Progenitor cell of endocrine pancreas (in vitro differentiated cells): ENCODE results near the gene MAFF. TPM values are rescaled to one million over a fixed set of nuclear protein-coding genes. Genes with fewer than 3 reads are reported as not detected.

Experiments
- DNase-seq: peaks from one replicate; pipeline ENCODE4 v3.0.0; 2021; ENCODE audit warnings: low spot score; ENCODE audit not compliant: unreplicated experiment
- H3K27ac Mint-ChIP-seq: 2 replicates; pipeline ENCODE4 v1.8.0; 2021; ENCODE audit warnings: mild to moderate bottlenecking, moderate library complexity, mixed read lengths
- H3K27me3 Mint-ChIP-seq: 2 replicates; pipeline ENCODE4 v1.8.0; 2021; ENCODE audit warnings: mixed read lengths
- H3K36me3 Mint-ChIP-seq: 2 replicates; pipeline ENCODE4 v1.8.0; 2022; ENCODE audit warnings: mixed read lengths; ENCODE audit not compliant: insufficient read depth
- H3K4me1 Mint-ChIP-seq: 2 replicates; pipeline ENCODE4 v1.8.0; 2021; ENCODE audit warnings: low read depth, mixed read lengths
- H3K4me3 Mint-ChIP-seq: 2 replicates; pipeline ENCODE4 v1.8.0; 2021; ENCODE audit warnings: low read depth, mild to moderate bottlenecking, moderate library complexity, mixed read lengths
- H3K9me3 Mint-ChIP-seq: 2 replicates; pipeline ENCODE4 v1.8.0; 2021; ENCODE audit warnings: low read depth, mixed read lengths
- total RNA-seq: library from RNA; stranded (reverse); gene quantifications from 2 replicates; pipeline ENCODE4 v1.2.1, GENCODE V29; 2021
- TF ChIP-seq, protein P1 (sequence below): fragments of 200-600 bp; sonication (generic); IDR thresholded peaks from one replicate; pipeline ENCODE4 v1.5.0; 2021; ENCODE audit warnings: antibody characterized with exemption, mild to moderate bottlenecking; ENCODE audit not compliant: unreplicated experiment

MAFF gene
- total RNA-seq, 1 donor from 2014 or later = 8.4 TPM

DNA sequence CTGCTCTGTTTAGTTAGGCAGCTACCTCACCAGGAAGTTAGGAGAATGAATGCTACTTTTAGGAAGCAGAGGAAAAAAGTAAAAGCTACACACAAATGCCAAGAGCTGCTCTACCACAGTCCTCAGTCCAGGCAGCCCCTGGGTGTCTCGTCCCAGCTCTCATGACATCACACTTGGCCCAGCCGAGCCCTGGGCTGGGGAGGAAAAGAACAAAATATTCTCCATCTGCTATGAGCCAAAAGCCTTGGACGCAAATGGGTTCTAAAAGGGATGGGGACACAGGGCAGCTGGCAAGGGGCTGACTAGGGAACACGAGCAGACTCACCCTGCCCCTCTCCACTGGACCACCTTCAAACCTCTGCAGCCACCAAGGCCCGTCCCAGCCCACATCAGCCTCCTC is 44.9 kb downstream of the MAFF start:
- TF ChIP-seq, protein P1, sequence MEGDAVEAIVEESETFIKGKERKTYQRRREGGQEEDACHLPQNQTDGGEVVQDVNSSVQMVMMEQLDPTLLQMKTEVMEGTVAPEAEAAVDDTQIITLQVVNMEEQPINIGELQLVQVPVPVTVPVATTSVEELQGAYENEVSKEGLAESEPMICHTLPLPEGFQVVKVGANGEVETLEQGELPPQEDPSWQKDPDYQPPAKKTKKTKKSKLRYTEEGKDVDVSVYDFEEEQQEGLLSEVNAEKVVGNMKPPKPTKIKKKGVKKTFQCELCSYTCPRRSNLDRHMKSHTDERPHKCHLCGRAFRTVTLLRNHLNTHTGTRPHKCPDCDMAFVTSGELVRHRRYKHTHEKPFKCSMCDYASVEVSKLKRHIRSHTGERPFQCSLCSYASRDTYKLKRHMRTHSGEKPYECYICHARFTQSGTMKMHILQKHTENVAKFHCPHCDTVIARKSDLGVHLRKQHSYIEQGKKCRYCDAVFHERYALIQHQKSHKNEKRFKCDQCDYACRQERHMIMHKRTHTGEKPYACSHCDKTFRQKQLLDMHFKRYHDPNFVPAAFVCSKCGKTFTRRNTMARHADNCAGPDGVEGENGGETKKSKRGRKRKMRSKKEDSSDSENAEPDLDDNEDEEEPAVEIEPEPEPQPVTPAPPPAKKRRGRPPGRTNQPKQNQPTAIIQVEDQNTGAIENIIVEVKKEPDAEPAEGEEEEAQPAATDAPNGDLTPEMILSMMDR = no peak
- Mint-ChIP-seq H3K27ac (peak overlapping the region; percentile 6), H3K4me1 (peaks cover 16% of the 10 kb centered on the region), H3K27me3 (no peaks in the 10 kb centered on the region), H3K9me3 (no peaks in the 10 kb centered on the region), H3K36me3 (peaks cover 13% of the 10 kb centered on the region), H3K4me3 (no peak overlapping the region)
- DNase-seq = no peak

GRCh38 chr22:38247713-38248112 is 45.9 kb downstream of the MAFF start:
- no peak overlapping the region for H3K27ac Mint-ChIP-seq
- H3K4me1 Mint-ChIP-seq = peaks cover 11% of the 10 kb centered on the region
- DNase-seq = no peak
- H3K27me3 Mint-ChIP-seq = no peaks in the 10 kb centered on the region
- peaks cover 12% of the 10 kb centered on the region for H3K36me3 Mint-ChIP-seq
- H3K4me3 Mint-ChIP-seq = no peak overlapping the region
- TF ChIP-seq, protein P1 = no peak
- H3K9me3 Mint-ChIP-seq = no peaks in the 10 kb centered on the region

- TF ChIP-seq, protein P1 = no peak
- peaks cover 7% of the 10 kb centered on the region for H3K4me1 Mint-ChIP-seq
- no peak for DNase-seq
- H3K27me3 Mint-ChIP-seq = no peaks in the 10 kb centered on the region
- H3K9me3 Mint-ChIP-seq = no peaks in the 10 kb centered on the region
- H3K36me3 Mint-ChIP-seq = peaks cover 12% of the 10 kb centered on the region
- no peak overlapping the region for H3K27ac Mint-ChIP-seq
- H3K4me3 Mint-ChIP-seq = no peak overlapping the region
Measured at GRCh38 chr22:38248280-38248679, 46.5 kb downstream of the MAFF start.

- no peaks in the 10 kb centered on the region for H3K27me3 Mint-ChIP-seq
Measured at GRCh38 chr22:38249301-38249700, 47.5 kb downstream of the MAFF start.

GRCh38 chr22:38249803-38250642 is 48.2 kb downstream of the MAFF start:
- Mint-ChIP-seq H3K27me3 (no peaks in the 10 kb centered on the region), H3K4me3 (no peak overlapping the region), H3K27ac (no peak overlapping the region), H3K9me3 (no peaks in the 10 kb centered on the region), H3K36me3 (peaks cover 10% of the 10 kb centered on the region), H3K4me1 (no peaks in the 10 kb centered on the region)
- no peak for DNase-seq
- TF ChIP-seq, protein P1 = no peak

More at GRCh38 chr22:38249301-38249700, 47.5 kb downstream of the MAFF start:
- Mint-ChIP-seq H3K4me1 (no peaks in the 10 kb centered on the region), H3K36me3 (peaks cover 10% of the 10 kb centered on the region), H3K27ac (no peak overlapping the region), H3K9me3 (no peaks in the 10 kb centered on the region), H3K4me3 (no peak overlapping the region)
- no peak for DNase-seq
- TF ChIP-seq, protein P1 = no peak
